Thyroid gland (tissue), 4 donors: ENCODE results near the gene CHMP4B. TPM values are rescaled to one million over a fixed set of nuclear protein-coding genes. Genes with fewer than 3 reads are reported as not detected.

ENCODE experiments used
- DNase-seq, 2 donors: peaks; one replicate each; pipeline ENCODE4 v3.0.0-alpha.2; 2019
- H3K27ac ChIP-seq, 3 donors: fragments of 200-600 bp; sonication (generic); 1 replicate in 2 of 3; 2 replicates in 1 of 3; pipeline ENCODE4 v1.5.1; 2016 to 2019; ENCODE audit warnings: mild to moderate bottlenecking in 1 of 3, moderate library complexity in 1 of 3
- H3K27me3 ChIP-seq: fragments of 200-600 bp; sonication (generic); one replicate; pipeline ENCODE4 v1.5.1; 2019
- H3K36me3 ChIP-seq, 2 donors: fragments of 200-600 bp; sonication (generic); one replicate each; pipeline ENCODE4 v1.5.1; 2016 to 2019
- H3K4me1 ChIP-seq, 2 donors: fragments of 200-600 bp; sonication (generic); one replicate each; pipeline ENCODE4 v1.5.1; 2017 to 2019
- H3K4me3 ChIP-seq, 3 donors: fragments of 200-600 bp; sonication (generic); replicated peaks in 1 of 3; 1 replicate in 2 of 3; 2 replicates in 1 of 3; pipeline ENCODE4 v1.5.1; 2016; ENCODE audit warnings: mild to moderate bottlenecking in 1 of 3
- H3K9me3 ChIP-seq: fragments of 200-600 bp; sonication (generic); one replicate; pipeline ENCODE4 v1.5.1; 2017
- CTCF ChIP-seq, 6 experiments: fragments of 200-600 bp in 3 of 6; fragments of 450-650 bp in 3 of 6; sonication (generic) in 3 of 6; IDR thresholded peaks; one replicate each; pipeline ENCODE4 v1.5.1; 2016 to 2019; ENCODE audit warnings: antibody characterized with exemption in 6 of 6, mild to moderate bottlenecking in 2 of 6, inconsistent platforms in 1 of 6, moderate library complexity in 1 of 6
- POLR2A ChIP-seq, 2 donors: fragments of 450-650 bp; IDR thresholded peaks; one replicate each; pipeline ENCODE4 v1.6.1; 2017; ENCODE audit warnings: antibody characterized with exemption in 2 of 2, mild to moderate bottlenecking in 2 of 2, moderate library complexity in 1 of 2
- WGBS, 2 donors: methylation state at CpG; one replicate each; pipeline ENCODE4 v1.1.5; 2017; 5-methylcytosine and 5-hydroxymethylcytosine counted together
- intact Hi-C: fragments of 100-400 bp; cut with DNase I; formaldehyde crosslinking; loops from one replicate; pipeline ENCODE4 v1.15.1; 2023
- total RNA-seq, 4 donors: library from RNA; depleted of rRNA; stranded (reverse); fragments of >200 nt; gene quantifications; one replicate each; pipeline ENCODE4 v1.2.3, GENCODE V29; 2016

Gene CHMP4B
- total RNA-seq, 4 donors from 2014 or later: 70.3 to 93.5 (median 85.7) TPM

GRCh38 chr20:33812152-33812849, 1.2 kb downstream of the CHMP4B start:
- Histone ChIP-seq H3K4me3 (peak overlapping the region; percentile 66 to 90 (median 71)), H3K9me3 (no peaks in the 10 kb centered on the region), H3K36me3 (no peaks in the 10 kb centered on the region), H3K4me1 (peaks cover 29 to 32% of the 10 kb centered on the region in 2 donors), H3K27ac (peak overlapping the region; percentile 78 to 95 (median 86)), H3K27me3 (no peaks in the 10 kb centered on the region)
- intact Hi-C loops: no loop called here
- peak; percentile 45 to 55 for DNase-seq
- WGBS, 2 donors: 8 to 11% methylated on average over 14 of the region's 14 CpGs
- TF ChIP-seq POLR2A (IDR thresholded peaks at IDR 0.05): no peak
- no peak for TF ChIP-seq CTCF (IDR thresholded peaks at IDR 0.05)

GRCh38 chr20:33812908-33813462, 1.8 kb downstream of the CHMP4B start:
- H3K4me1 ChIP-seq: peaks cover 36 to 39% of the 10 kb centered on the region in 2 donors
- intact Hi-C loops: no loop called here
- H3K4me3 ChIP-seq: peak overlapping the region in 2 of 3 donors; percentile 71 to 90

GRCh38 chr20:33814238-33814712, 3.1 kb downstream of the CHMP4B start:
- H3K36me3 ChIP-seq: no peaks in the 10 kb centered on the region
- WGBS, 2 donors: 73 to 76% methylated on average over 5 of the region's 5 CpGs
- TF ChIP-seq CTCF (IDR thresholded peaks at IDR 0.05) (no peak), POLR2A (IDR thresholded peaks at IDR 0.05) (no peak)
- intact Hi-C loops: no loop called here
- H3K4me3 ChIP-seq: no peak overlapping the region
- no peak for DNase-seq
- no peaks in the 10 kb centered on the region for H3K9me3 ChIP-seq
- H3K4me1 ChIP-seq: peaks cover 42 to 46% of the 10 kb centered on the region in 2 donors
- peak overlapping the region in 1 of 3 donors; percentile 16 for H3K27ac ChIP-seq
- H3K27me3 ChIP-seq: no peaks in the 10 kb centered on the region

More at GRCh38 chr20:33812908-33813462, 1.8 kb downstream of the CHMP4B start:
- peak overlapping the region; percentile 78 to 95 (median 86) for H3K27ac ChIP-seq
- H3K36me3 ChIP-seq: no peaks in the 10 kb centered on the region
- no peak for TF ChIP-seq CTCF (IDR thresholded peaks at IDR 0.05)
- TF ChIP-seq POLR2A (IDR thresholded peaks at IDR 0.05): peak in 1 of 2 donors; percentile 21
- no peaks in the 10 kb centered on the region for H3K27me3 ChIP-seq
- WGBS, 2 donors: 26 to 28% methylated on average over 10 of the region's 10 CpGs
- H3K9me3 ChIP-seq: no peaks in the 10 kb centered on the region
- no peak for DNase-seq

DNA sequence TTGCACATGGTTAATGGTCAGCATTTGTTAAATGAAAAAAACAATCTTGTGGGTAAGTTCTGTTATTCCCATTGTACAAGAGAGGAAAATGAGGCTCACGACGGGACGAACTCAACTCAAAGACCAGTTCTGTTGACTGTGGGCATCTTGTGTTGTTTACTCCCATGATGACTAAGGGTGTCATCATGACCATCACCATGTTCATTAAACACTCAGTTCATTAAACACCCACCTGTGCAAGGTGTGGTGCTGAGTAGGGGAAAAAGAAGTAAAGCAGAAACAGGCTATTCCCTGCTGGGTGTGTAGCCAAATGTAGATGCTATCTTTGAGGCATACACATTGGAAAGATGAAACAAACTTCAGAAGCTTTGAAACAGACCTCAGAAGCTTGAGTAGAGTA, 4.5 kb downstream of the CHMP4B start:
- Histone ChIP-seq H3K9me3 (no peaks in the 10 kb centered on the region), H3K36me3 (no peaks in the 10 kb centered on the region), H3K27ac (no peak overlapping the region), H3K4me1 (peaks cover 47 to 60% of the 10 kb centered on the region in 2 donors), H3K27me3 (no peaks in the 10 kb centered on the region), H3K4me3 (no peak overlapping the region)
- intact Hi-C loops: no loop called here
- 99 to 100% methylated on average over 3 of the region's 3 CpGs for WGBS, 2 donors
- TF ChIP-seq POLR2A (IDR thresholded peaks at IDR 0.05): no peak
- no peak for TF ChIP-seq CTCF (IDR thresholded peaks at IDR 0.05)
- DNase-seq: no peak

GRCh38 chr20:33816191-33816590, 5.0 kb downstream of the CHMP4B start:
- TF ChIP-seq CTCF (IDR thresholded peaks at IDR 0.05) (no peak), POLR2A (IDR thresholded peaks at IDR 0.05) (no peak)
- no peak for DNase-seq
- 94 to 98% methylated on average over 1 of the region's 1 CpG for WGBS, 2 donors
- Histone ChIP-seq H3K27ac (no peak overlapping the region), H3K4me1 (peaks cover 47 to 64% of the 10 kb centered on the region in 2 donors), H3K4me3 (no peak overlapping the region), H3K9me3 (no peaks in the 10 kb centered on the region), H3K36me3 (no peaks in the 10 kb centered on the region), H3K27me3 (no peaks in the 10 kb centered on the region)
- intact Hi-C loops: no loop called here
